ENCODE results near the gene HLA-DPB1.

HLA-DPB1 gene

GRCh38 chr6:33124525-33124901 lies 48.7 kb downstream of the HLA-DPB1 start:
- no peak for TF ChIP-seq CTCF (conservative IDR thresholded peaks at IDR 0.05; ENCODE audit: control insufficient read depth, insufficient read depth, low read depth, low read length)
- H3K4me3 ChIP-seq (ENCODE audit: control insufficient read depth, low read depth, low read length) = no peak overlapping the region
- no peak for DNase-seq (ENCODE audit: low read depth)

- DNase-seq (ENCODE audit: low read depth) = no peak
- TF ChIP-seq CTCF (conservative IDR thresholded peaks at IDR 0.05; ENCODE audit: control insufficient read depth, insufficient read depth, low read depth, low read length) = no peak
- H3K4me3 ChIP-seq (ENCODE audit: control insufficient read depth, low read depth, low read length) = no peak overlapping the region
Observed at GRCh38 chr6:33124947-33125346, 49.2 kb downstream of the HLA-DPB1 start.

GRCh38 chr6:33126101-33126714 lies 50.4 kb downstream of the HLA-DPB1 start:
- DNase-seq (ENCODE audit: low read depth) = peak; percentile 53
- peak; percentile 81 for TF ChIP-seq CTCF (conservative IDR thresholded peaks at IDR 0.05; ENCODE audit: control insufficient read depth, insufficient read depth, low read depth, low read length)
- H3K4me3 ChIP-seq (ENCODE audit: control insufficient read depth, low read depth, low read length) = no peak overlapping the region

GRCh38 chr6:33128318-33128717 lies 52.5 kb downstream of the HLA-DPB1 start:
- no peak overlapping the region for H3K4me3 ChIP-seq (ENCODE audit: control insufficient read depth, low read depth, low read length)
- no peak for DNase-seq (ENCODE audit: low read depth)
- no peak for TF ChIP-seq CTCF (conservative IDR thresholded peaks at IDR 0.05; ENCODE audit: control insufficient read depth, insufficient read depth, low read depth, low read length)

- H3K4me3 ChIP-seq (ENCODE audit: control insufficient read depth, low read depth, low read length) = no peak overlapping the region
- no peak for TF ChIP-seq CTCF (conservative IDR thresholded peaks at IDR 0.05; ENCODE audit: control insufficient read depth, insufficient read depth, low read depth, low read length)
- peak; percentile 64 for DNase-seq (ENCODE audit: low read depth)
Observed at GRCh38 chr6:33132081-33132524, 56.3 kb downstream of the HLA-DPB1 start.

- no peak for DNase-seq (ENCODE audit: low read depth)
- H3K4me3 ChIP-seq (ENCODE audit: control insufficient read depth, low read depth, low read length) = no peak overlapping the region
- TF ChIP-seq CTCF (conservative IDR thresholded peaks at IDR 0.05; ENCODE audit: control insufficient read depth, insufficient read depth, low read depth, low read length) = no peak
Observed at GRCh38 chr6:33136310-33136900, 60.6 kb downstream of the HLA-DPB1 start.
